K562 (cell line): Measurements from ENCODE around the gene HYI. TPM values are rescaled to one million over a fixed set of nuclear protein-coding genes. Genes with fewer than 3 reads are reported as not detected.
A peak's percentile ranks its signal among the peaks of the same experiment; 100 is the strongest.

Experiments used
- ATAC-seq: fragments of 200-7000 bp; cut with Tn5 transposase; 3 replicates; pipeline ENCODE4 v1.9.1; 2020; ENCODE audit warnings: moderate library complexity
- BruUV-seq: library from RNA; stranded (reverse); fragments of 400-500 nt; replicated peaks from 2 replicates; lab custom pipeline; 2021; lab: Mats Ljungman, UMichigan
- CTCF ChIA-PET: fragments of 300-600 bp; formaldehyde crosslinking; extraction: SDS; loops from one replicate; lab custom pipeline; 2021; ENCODE audit warnings: low intra/inter-chr PET ratio; lab: Yijun Ruan, JAX
- POLR2A ChIA-PET: fragments of 300-600, 350-650 bp; sonication (Branson Sonifier 250); formaldehyde crosslinking; extraction: SDS; loops from one replicate; lab custom pipeline; 2021; ENCODE audit warnings: antibody characterized with exemption, inconsistent platforms; lab: Yijun Ruan, JAX
- DNase-seq, 4 experiments: peaks; one replicate each; pipeline versions ENCODE4 v3.0.0 to v3.0.0-alpha.2; 2011 to 2018; ENCODE audit warnings: low spot score in 3 of 4, mixed read lengths in 3 of 4; ENCODE audit errors: extremely low read depth in 1 of 4
- FAIRE-seq: peaks from 2 replicates; lab custom pipeline; 2011; peaks lifted over from hg19 to GRCh38; lab: Jason Lieb, UNC
- H2AFZ ChIP-seq: 2 replicates; pipeline ENCODE4 v1.6.0; 2011; ENCODE audit warnings: low read depth, low read length, control low read depth, inconsistent platforms
- H3K27ac ChIP-seq: fragments of 200-600 bp; 3 replicates; pipeline ENCODE4 v1.8.0; 2011; ENCODE audit warnings: low read depth, mild to moderate bottlenecking, control low read depth, inconsistent platforms, low read length, moderate library complexity, mixed read lengths; ENCODE audit errors: extremely low read depth
- H3K27me3 ChIP-seq, 2 experiments: fragments of 300-600 bp in 1 of 2; 2 replicates in 1 of 2; 3 replicates in 1 of 2; pipeline versions ENCODE4 v1.6.0 to v1.8.0; 2011; ENCODE audit warnings: inconsistent platforms in 2 of 2, low read length in 2 of 2, mild to moderate bottlenecking in 1 of 2, mixed read lengths in 1 of 2, moderate library complexity in 1 of 2; ENCODE audit not compliant: control insufficient read depth in 2 of 2, insufficient read depth in 2 of 2
- H3K36me3 ChIP-seq: fragments of 300-600 bp; 3 replicates; pipeline ENCODE4 v1.8.0; 2011; ENCODE audit warnings: mild to moderate bottlenecking, low read length, inconsistent platforms; ENCODE audit not compliant: control insufficient read depth, insufficient read depth
- H3K4me1 ChIP-seq, 2 experiments: fragments of 200-600 bp in 1 of 2; replicated peaks in 1 of 2; 2 replicates in 1 of 2; 3 replicates in 1 of 2; pipeline versions ENCODE4 v1.5.1 to v1.8.0; 2011; ENCODE audit warnings: inconsistent platforms in 2 of 2, low read length in 2 of 2, mild to moderate bottlenecking in 1 of 2, mixed read lengths in 1 of 2, moderate library complexity in 1 of 2; ENCODE audit not compliant: control insufficient read depth in 2 of 2, insufficient read depth in 2 of 2
- H3K4me2 ChIP-seq: 2 replicates; pipeline ENCODE4 v1.6.1; 2011; ENCODE audit warnings: low read length, control low read depth, inconsistent platforms, mixed read lengths; ENCODE audit not compliant: insufficient read depth
- H3K4me3 ChIP-seq: fragments of 200-600 bp; sonication (generic), shearing (Covaris generic); 2 replicates; pipeline ENCODE4 v1.5.1; 2016; ENCODE audit warnings: control low read depth, inconsistent platforms
- H3K79me2 ChIP-seq: fragments of 200-600 bp; 3 replicates; pipeline ENCODE4 v1.8.0; 2011; ENCODE audit warnings: low read length, inconsistent platforms; ENCODE audit not compliant: control insufficient read depth, insufficient read depth
- H3K9ac ChIP-seq, 2 experiments: 2 replicates each; pipeline versions ENCODE4 v1.6.0 to v1.6.1; 2011; ENCODE audit warnings: low read depth in 2 of 2, low read length in 2 of 2, control low read depth in 1 of 2, inconsistent platforms in 1 of 2, mild to moderate bottlenecking in 1 of 2, mixed read lengths in 1 of 2; ENCODE audit not compliant: insufficient read depth in 1 of 2
- H3K9me1 ChIP-seq: one replicate; pipeline ENCODE4 v1.6.0; 2011; ENCODE audit warnings: inconsistent platforms, mild to moderate bottlenecking, low read length, moderate library complexity; ENCODE audit not compliant: control insufficient read depth, insufficient read depth
- H3K9me3 ChIP-seq: replicated peaks from 2 replicates; pipeline ENCODE4 v1.5.1; 2011; ENCODE audit warnings: low read depth, low read length, inconsistent platforms; ENCODE audit not compliant: control insufficient read depth, insufficient read depth
- H4K20me1 ChIP-seq: replicated peaks from 2 replicates; pipeline ENCODE4 v1.6.1; 2011; ENCODE audit warnings: low read length, inconsistent platforms, mixed read lengths; ENCODE audit not compliant: control insufficient read depth, insufficient read depth
- CUX1 ChIP-seq: fragments of 200-800 bp; sonication (Bioruptor generic); IDR thresholded peaks from 2 replicates; pipeline ENCODE4 v1.6.1; 2016; ENCODE audit warnings: missing genetic modification characterization, missing compliant biosample characterization
- RUNX1 ChIP-seq: sonication (generic); IDR thresholded peaks from 2 replicates; pipeline ENCODE4 v1.6.1; 2016; ENCODE audit warnings: antibody characterized with exemption, low read depth
- ZNF121 ChIP-seq: sonication (generic); formaldehyde crosslinking; conservative IDR thresholded peaks from 2 replicates; pipeline ENCODE4 v1.8.0; 2022; ENCODE audit warnings: missing genetic modification reagents
- ZNF274 ChIP-seq: IDR thresholded peaks from 2 replicates; pipeline ENCODE4 v1.6.1; 2011; ENCODE audit warnings: low read depth, mild to moderate bottlenecking, low read length, moderate library complexity, borderline replicate concordance
- WGBS: fragments of 100-300 bp; shearing (Covaris generic); methylation state at CpG from one replicate; pipeline ENCODE4 v1.1.6; 2016; ENCODE audit warnings: low coverage, mixed read lengths; ENCODE audit not compliant: insufficient coverage; ENCODE audit errors: missing lambda C conversion rate; 5-methylcytosine and 5-hydroxymethylcytosine counted together
- in situ Hi-C: fragments of 300-500 bp; cut with MboI; formaldehyde crosslinking; loops from 4 replicates; pipeline ENCODE4 v1.15.0; 2018; ENCODE audit warnings: inconsistent platforms, mixed read lengths
- intact Hi-C: fragments of 100-400 bp; cut with micrococcal nuclease; formaldehyde crosslinking; loops from 2 replicates; pipeline ENCODE4 v1.14.2; 2022
- polyA plus RNA-seq, 8 experiments: library from polyadenylated mRNA; depleted of rRNA in 4 of 8; stranded (reverse) in 5 of 8; unstranded in 3 of 8; fragments of >200 nt; fragmentation: Nextera tagmentation in 2 of 8; fragmentation: Illumina TruSeq in 1 of 8; extraction: Ambion mirVana in 2 of 8; extraction: Trizol in 1 of 8; gene quantifications; 2 replicates each; pipeline versions ENCODE4 v1.2.1 to v1.2.3, GENCODE V29; 2011 to 2014; ENCODE audit warnings: inconsistent platforms in 1 of 8, missing spikeins in 1 of 8
- total RNA-seq, 7 experiments: library from RNA; depleted of rRNA in 6 of 7; stranded (reverse); fragments of >200 nt in 6 of 7; fragmentation: Illumina TruSeq in 2 of 7; extraction: Trizol in 2 of 7; gene quantifications; 2 replicates each; pipeline versions ENCODE4 v1.2.1 to v1.2.3, GENCODE V29; 2011 to 2021; ENCODE audit warnings: low replicate concordance in 1 of 7
- TF ChIP-seq, protein P1 (sequence below): fragments of 450-650 bp; formaldehyde crosslinking; IDR thresholded peaks from 2 replicates; pipeline ENCODE4 v1.4.0; 2020; ENCODE audit warnings: mild to moderate bottlenecking

The HYI gene
- total and polyA plus RNA-seq, 9 of the 15 experiments (the other 6 are each of a cell fraction or from before 2014, with no cell fraction given) = 0.04 to 4.1 (median 1.4) TPM; not detected in 1

GRCh38 chr1:43464681-43465504, 11.2 kb upstream of the HYI start:
- TF ChIP-seq, protein P1, sequence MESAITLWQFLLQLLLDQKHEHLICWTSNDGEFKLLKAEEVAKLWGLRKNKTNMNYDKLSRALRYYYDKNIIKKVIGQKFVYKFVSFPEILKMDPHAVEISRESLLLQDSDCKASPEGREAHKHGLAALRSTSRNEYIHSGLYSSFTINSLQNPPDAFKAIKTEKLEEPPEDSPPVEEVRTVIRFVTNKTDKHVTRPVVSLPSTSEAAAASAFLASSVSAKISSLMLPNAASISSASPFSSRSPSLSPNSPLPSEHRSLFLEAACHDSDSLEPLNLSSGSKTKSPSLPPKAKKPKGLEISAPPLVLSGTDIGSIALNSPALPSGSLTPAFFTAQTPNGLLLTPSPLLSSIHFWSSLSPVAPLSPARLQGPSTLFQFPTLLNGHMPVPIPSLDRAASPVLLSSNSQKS = no peak
- no peak for TF ChIP-seq CUX1 (CRISPR knock-in tag)
- no peak for TF ChIP-seq ZNF274
- TF ChIP-seq RUNX1 = no peak
- peak; percentile 35; the same call in 1 of the 2 replicates for TF ChIP-seq ZNF121 (CRISPR knock-in tag)
- TF ChIP-seq, all 486 proteins: peak for 1
- no peak overlapping the region for H2AFZ ChIP-seq
- FAIRE-seq (no peak), ATAC-seq (no peak), DNase-seq (no peak)
- ChIA-PET CTCF (no interaction called here), POLR2A (interaction anchor here (1.1 kb wide), 1 partner anchor 57 kb away, joined by 4 read pairs; no protein-coding TSS in a partner anchor)
- H3K9ac ChIP-seq = no peak overlapping the region
- no peaks in the 10 kb centered on the region for H3K79me2 ChIP-seq
- in situ Hi-C loops = no loop called here
- H3K27ac ChIP-seq = no peak overlapping the region
- no peak overlapping the region for H3K4me3 ChIP-seq
- H3K4me2 ChIP-seq = no peak overlapping the region
- WGBS = 8% methylated on average over 13 of the region's 13 CpGs
- H4K20me1 ChIP-seq = no peaks in the 10 kb centered on the region
- no peaks in the 10 kb centered on the region for H3K4me1 ChIP-seq
- no peaks in the 10 kb centered on the region for H3K9me1 ChIP-seq
- no peaks in the 10 kb centered on the region for H3K9me3 ChIP-seq
- no peaks in the 10 kb centered on the region for H3K36me3 ChIP-seq
- intact Hi-C loops = no loop called here
- no TSS peak for BruUV-seq
- peaks cover 14 to 41% of the 10 kb centered on the region in 2 experiments; a peak in 4 of 5 replicates for H3K27me3 ChIP-seq
